ENCODE results near the gene SCN7A.
"Not testable (repeated sequence)": the region's sequence is repeated elsewhere in the genome, so short reads cannot be mapped to it uniquely, and the experiment has no call there.

Gene SCN7A

GRCh38 chr2:166451468-166451867, 42.6 kb downstream of the SCN7A start:
- no peak for DNase-seq

GRCh38 chr2:166449439-166449838, 44.6 kb downstream of the SCN7A start:
- DNase-seq: no peak

DNA sequence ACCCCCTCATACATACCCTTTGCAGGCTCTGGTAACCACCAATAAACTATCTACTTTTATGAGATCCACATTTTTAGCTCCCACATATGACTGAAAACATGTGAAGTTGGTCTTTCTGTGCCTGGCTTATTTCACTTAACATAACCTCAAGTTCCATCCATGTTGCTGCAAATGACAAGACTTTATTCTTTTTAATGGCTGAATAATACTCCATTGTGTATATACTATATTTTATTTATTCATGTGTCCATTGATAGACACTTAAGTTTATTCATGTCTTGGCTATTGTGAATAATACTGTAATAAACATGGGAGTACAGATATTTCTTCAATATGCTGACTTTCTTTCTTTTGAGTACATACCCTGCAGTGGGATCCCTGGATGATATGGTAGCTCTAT, 45.9 kb downstream of the SCN7A start:
- DNase-seq: no peak

- no peak for DNase-seq
Measured at GRCh38 chr2:166444306-166444705, 49.7 kb downstream of the SCN7A start.

- DNase-seq: no peak
Measured at GRCh38 chr2:166440313-166440712, 53.7 kb downstream of the SCN7A start.

GRCh38 chr2:166439078-166439477, 55.0 kb downstream of the SCN7A start:
- DNase-seq: no peak

- DNase-seq: no peak
Measured at GRCh38 chr2:166436976-166437375, 57.1 kb downstream of the SCN7A start.

GRCh38 chr2:166436189-166436588, 57.9 kb downstream of the SCN7A start:
- no peak for DNase-seq

DNA sequence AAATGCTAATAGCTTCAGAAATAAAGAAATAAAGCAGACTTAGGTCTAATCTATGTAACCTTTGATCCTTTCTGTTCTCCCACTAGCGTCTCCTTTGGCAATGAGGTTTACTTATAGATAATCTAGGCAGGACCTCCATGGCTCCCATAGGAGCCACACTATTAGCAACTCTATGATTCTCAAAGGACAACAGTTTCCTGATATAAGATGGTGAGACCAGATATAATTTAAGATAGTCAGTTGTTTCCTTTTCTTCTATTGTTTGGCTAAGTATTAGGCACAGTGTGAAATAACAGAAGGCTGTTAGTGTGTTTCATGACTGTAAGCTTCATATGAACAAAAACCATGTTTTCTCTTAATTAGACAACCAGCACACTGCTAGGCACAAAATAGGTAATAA, 59.6 kb downstream of the SCN7A start:
- no peak for DNase-seq

DNA sequence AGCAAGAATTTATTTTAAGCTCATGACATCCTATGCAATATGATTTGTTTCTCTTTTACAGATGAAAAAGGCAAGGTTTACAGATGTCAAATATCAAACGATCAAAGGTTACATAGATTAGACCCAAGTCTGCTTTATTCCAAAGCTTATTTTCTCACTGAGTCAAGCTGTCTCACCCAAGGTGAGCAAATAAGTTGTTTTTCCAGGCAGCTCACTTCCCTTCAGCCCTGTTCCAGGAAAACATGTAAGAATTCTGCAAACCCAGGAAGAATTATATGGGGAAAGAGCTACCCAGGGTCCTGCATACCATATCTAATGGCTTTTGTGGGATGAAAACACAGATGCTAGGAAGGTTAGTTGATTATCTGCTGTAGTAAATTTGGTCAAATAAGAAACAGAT, 60.6 kb downstream of the SCN7A start:
- DNase-seq: no peak

- no peak for DNase-seq
Measured at GRCh38 chr2:166432331-166432730, 61.7 kb downstream of the SCN7A start.

DNA sequence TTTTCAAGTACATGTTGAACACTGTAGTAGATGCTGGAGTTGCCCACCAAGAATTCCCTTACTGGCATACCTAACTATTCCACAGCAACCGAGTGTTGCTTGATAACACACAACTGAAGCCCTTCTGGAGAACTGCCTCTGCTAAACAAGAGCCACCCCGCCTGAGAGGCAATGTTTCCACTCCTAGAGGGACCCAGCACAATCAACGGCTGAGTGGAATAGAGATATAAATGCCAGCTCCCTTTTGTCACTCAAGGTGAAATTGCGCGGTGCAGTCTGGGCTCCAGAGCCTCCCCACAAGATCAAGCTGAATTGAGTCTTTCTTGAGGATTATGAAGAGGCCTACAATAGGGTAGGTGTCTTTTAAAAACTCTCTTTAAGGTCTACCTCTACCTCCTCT, 69.2 kb downstream of the SCN7A start:
- DNase-seq: no peak

DNA sequence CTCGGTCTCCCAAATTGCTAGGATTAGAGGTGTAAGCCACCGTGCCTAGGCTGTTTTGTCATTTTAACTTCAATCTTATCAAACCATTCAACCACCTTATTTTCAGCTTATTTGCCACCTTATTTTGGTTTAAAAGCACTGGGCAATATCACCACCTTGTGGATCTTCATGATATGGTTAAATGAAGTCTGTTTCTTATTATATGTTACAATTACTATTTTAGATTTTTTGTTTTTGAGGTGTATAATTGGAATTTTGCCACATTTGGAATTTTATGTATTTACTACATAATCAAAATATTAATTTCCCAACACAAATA, 74.5 kb downstream of the SCN7A start:
- DNase-seq: no peak

DNA sequence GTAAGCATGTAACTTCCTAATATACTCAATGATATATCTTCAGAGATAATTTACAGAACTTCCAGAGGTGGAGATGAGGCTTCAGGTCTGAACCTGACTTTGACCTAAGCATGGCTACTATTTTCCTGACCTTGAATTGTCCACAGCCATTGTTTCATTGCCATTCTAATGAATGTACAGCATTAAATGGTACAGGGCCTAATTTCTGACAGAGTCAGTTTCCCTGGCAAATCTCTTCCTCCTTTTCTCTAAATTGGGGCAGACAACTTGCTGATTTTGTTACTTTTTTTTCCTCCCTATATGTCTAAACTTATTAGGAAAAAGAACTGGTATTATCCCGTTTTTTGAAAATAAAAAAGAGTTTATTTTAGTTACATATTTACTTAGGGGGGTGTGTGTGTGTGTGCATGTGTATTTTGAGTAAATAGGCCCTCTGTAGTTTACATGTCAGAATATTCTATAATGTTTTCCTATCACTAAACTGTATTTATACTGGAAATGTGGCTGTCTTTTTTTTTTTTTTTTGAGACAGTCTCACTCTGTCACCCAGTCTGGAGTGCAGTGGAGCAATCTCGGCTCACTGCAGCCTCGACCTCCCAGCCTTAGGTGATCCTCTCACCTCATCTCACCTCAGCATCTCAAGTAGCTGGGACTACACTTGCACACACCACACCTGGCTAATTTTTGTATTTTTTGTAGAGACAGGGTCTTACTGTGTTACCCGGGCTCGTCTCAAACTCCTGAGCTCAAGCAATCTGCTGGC, 75.0 kb downstream of the SCN7A start:
- no peak for DNase-seq

GRCh38 chr2:166417669-166418068, 76.4 kb downstream of the SCN7A start:
- no peak for DNase-seq

- DNase-seq: no peak
Measured at GRCh38 chr2:166413255-166413654, 80.8 kb downstream of the SCN7A start.

GRCh38 chr2:166411473-166412230, 82.4 kb downstream of the SCN7A start:
- no peak for DNase-seq

DNA sequence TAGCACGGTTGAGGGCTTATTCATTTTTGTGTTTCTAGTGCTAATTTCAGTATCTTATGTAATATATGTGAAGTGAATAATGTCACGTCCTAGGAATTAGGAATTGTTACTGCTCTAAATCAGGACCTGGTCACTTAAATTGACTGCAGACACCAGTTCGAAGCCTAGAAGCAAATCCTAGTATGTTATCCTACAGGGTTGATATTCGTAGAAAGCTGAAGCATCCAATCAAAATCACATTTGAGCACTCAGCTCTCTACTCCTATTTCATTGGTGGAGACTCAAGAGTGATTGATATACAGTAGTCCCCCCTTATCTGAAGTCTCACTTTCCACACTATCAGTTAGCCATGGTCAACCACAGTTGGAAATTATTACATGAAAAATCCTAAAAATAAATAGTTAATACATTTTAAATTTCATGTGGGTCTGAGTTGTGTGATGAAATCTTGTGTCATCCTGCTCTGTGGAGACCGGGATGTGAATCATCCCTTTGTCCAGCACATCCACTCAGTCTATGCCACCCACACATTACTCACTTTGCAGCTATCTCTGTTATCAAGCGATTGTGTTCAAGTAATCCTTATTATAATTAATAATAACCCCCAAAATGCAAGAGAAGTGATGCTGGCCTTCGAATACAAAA, 83.1 kb downstream of the SCN7A start:
- no peak for DNase-seq

DNA sequence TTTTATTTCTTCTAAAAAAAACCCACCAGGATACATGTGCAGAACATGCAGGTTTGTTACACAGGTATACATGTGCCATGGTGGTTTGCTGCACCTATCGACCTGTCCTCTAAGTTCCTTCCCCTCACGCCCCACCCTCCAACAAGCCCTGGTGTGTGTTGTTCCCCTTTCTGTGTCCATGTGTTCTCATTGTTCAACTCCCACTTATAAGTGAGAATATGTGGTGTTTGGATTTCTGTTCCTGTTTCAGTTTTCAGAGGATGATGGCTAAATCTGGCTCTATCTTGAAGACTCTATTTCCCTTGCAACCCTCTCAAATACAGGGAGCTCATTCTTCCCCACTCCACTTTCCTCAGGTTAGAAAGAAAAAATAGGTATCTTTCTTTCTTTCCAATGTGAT, 86.3 kb downstream of the SCN7A start:
- DNase-seq: not testable (repeated sequence)

DNA sequence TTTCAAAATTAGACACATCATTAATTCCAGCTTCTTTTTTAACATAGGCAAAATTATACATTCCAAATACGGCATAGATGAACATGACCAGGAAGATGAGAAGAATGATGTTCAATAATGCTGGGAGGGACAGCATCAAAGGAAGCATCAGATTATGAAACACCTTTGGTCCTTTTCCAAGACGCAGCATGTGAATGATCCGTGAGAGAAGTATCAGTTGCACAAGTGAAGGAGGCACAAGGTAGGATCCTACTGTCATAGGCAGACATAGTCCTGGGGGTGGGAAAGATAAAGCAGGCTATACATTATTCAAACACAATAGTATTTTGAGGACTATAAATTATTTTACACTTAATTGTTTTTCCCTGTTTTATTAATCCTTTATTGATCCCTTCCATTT, 87.7 kb downstream of the SCN7A start:
- DNase-seq: no peak

DNA sequence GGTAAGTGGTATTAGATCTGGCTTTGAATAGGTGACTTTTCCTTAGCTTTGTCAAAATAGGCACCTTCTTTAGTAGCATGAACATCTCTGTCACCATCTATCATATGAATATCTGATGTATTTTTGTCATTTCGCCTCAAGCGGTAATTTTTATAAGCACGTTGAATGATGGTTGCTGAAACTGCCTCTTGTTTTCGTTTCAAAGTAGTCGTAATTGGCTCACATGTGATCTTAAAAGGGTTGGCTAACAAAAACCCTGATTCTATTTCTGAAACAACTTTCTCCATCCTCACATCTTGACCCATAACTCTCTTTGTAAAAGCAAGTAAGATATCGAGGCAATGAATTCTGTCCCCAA, 88.5 kb downstream of the SCN7A start:
- no peak for DNase-seq

GRCh38 chr2:166404831-166405568, 89.0 kb downstream of the SCN7A start:
- no peak for DNase-seq

DNA sequence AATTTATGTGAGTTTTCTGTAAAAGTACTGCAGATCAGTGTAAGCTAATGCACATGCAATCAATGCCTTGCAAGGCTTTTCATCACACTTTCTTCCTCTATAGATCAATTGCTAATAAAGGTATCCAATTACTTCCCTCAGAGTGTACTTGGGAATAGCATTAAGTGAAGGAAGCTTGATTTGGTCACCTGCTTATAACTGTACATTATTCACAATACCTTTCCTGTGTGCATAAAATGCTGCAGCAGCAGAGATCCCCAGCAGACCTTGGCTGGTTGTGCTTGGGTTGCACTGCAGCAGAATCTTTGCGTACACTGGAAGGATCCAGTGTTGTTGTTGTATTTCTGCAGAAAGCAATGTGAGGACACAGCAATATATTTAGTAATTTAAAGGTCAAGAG, 99.8 kb downstream of the SCN7A start:
- DNase-seq: no peak

GRCh38 chr2:166393008-166393407, 101.0 kb downstream of the SCN7A start:
- DNase-seq: no peak
